Activated CD4-positive, alpha-beta T cell treated with anti-CD3 and anti-CD28 coated beads for 48 hours (primary cell): ENCODE measurements around the gene SLC24A2.
"Not testable (repeated sequence)": the region's sequence is repeated elsewhere in the genome, so short reads cannot be mapped to it uniquely, and the experiment has no call there.

Experiments used
- DNase-seq: peaks from one replicate; pipeline ENCODE4 v3.0.0-alpha.2; 2020

The SLC24A2 gene

GRCh38 chr9:19788614-19789271 lies at the start of gene SLC24A2:
TSS of gene SLC24A2 (minus strand) at chr9:19789037.
- no peak for DNase-seq

- not testable (repeated sequence) for DNase-seq
Observed at GRCh38 chr9:19833331-19833730, 44.5 kb upstream of the SLC24A2 start.

GRCh38 chr9:19830796-19831195 lies 42.0 kb upstream of the SLC24A2 start:
- no peak for DNase-seq

- DNase-seq: no peak
Observed at GRCh38 chr9:19828576-19829109, 39.8 kb upstream of the SLC24A2 start.

- no peak for DNase-seq
Observed at GRCh38 chr9:19816769-19817168, 27.9 kb upstream of the SLC24A2 start.

GRCh38 chr9:19812194-19812593 lies 23.4 kb upstream of the SLC24A2 start:
- DNase-seq: no peak

- DNase-seq: no peak
Observed at GRCh38 chr9:19809422-19810269, 20.8 kb upstream of the SLC24A2 start.

- DNase-seq: no peak
Observed at GRCh38 chr9:19807182-19807892, 18.5 kb upstream of the SLC24A2 start.

GRCh38 chr9:19804431-19804830 lies 15.6 kb upstream of the SLC24A2 start:
- no peak for DNase-seq

- no peak for DNase-seq
Observed at GRCh38 chr9:19800884-19801283, 12.0 kb upstream of the SLC24A2 start.

- DNase-seq: no peak
Observed at GRCh38 chr9:19799784-19800183, 10.9 kb upstream of the SLC24A2 start.

- no peak for DNase-seq
Observed at GRCh38 chr9:19788152-19788551, 685 bp downstream of the SLC24A2 start.

GRCh38 chr9:19787672-19788071 lies 1.2 kb downstream of the SLC24A2 start:
- no peak for DNase-seq

- DNase-seq: no peak
Observed at GRCh38 chr9:19785230-19785629, 3.6 kb downstream of the SLC24A2 start.

GRCh38 chr9:19784136-19784535 lies 4.7 kb downstream of the SLC24A2 start:
- no peak for DNase-seq

GRCh38 chr9:19783500-19783899 lies 5.3 kb downstream of the SLC24A2 start:
- DNase-seq: no peak

- no peak for DNase-seq
Observed at GRCh38 chr9:19782005-19782404, 6.8 kb downstream of the SLC24A2 start.

GRCh38 chr9:19781240-19781639 lies 7.6 kb downstream of the SLC24A2 start:
- no peak for DNase-seq

- no peak for DNase-seq
Observed at GRCh38 chr9:19771446-19771845, 17.4 kb downstream of the SLC24A2 start.

GRCh38 chr9:19770973-19771372 lies 17.9 kb downstream of the SLC24A2 start:
- DNase-seq: no peak

GRCh38 chr9:19769213-19769612 lies 19.6 kb downstream of the SLC24A2 start:
- no peak for DNase-seq

GRCh38 chr9:19768798-19769197 lies 20.0 kb downstream of the SLC24A2 start:
- DNase-seq: no peak

- no peak for DNase-seq
Observed at GRCh38 chr9:19759066-19759465, 29.8 kb downstream of the SLC24A2 start.
